ENCODE measurements around the gene SPTB.

SPTB gene

DNA sequence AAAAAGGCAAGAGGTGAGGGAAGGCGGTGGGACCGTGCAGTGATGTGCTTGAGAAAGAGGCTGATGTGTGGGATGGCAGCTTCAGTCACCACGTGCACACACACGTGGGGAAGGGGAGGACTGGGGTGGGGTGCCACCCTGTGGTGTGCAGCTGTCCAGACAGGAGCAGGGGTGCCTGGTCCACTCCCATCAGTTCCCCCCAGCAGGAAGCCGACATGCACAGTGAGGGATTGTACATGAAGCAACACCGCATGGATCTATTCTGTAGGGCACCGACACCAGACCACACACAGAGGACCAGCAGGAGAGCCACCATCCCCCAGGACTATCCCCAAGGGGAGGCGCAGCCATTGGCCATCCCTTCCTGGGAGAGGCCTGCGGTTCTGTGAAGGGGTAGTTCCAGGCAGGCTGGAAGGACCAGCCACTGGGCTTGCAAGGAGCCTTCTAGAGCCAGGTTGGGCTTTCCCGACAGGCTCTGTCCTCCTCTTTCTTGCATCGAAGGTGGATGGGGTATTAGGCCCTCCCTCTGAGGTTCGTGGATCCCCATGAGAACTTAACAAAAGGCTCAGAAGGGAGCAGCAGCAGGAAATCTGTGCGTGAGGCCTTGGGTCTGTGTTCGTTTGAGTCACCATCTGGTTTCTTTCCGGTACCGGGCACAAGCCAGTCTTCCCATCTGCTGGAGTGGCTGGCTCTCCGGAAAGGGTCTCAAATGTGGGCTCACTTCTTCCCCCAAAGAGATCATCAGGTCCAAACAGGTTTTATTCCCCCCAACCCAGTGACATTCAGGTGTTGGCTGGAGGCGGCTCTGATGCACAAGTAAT lies 115.7 kb downstream of the SPTB start (continued):
- TF ChIP-seq, protein P1, sequence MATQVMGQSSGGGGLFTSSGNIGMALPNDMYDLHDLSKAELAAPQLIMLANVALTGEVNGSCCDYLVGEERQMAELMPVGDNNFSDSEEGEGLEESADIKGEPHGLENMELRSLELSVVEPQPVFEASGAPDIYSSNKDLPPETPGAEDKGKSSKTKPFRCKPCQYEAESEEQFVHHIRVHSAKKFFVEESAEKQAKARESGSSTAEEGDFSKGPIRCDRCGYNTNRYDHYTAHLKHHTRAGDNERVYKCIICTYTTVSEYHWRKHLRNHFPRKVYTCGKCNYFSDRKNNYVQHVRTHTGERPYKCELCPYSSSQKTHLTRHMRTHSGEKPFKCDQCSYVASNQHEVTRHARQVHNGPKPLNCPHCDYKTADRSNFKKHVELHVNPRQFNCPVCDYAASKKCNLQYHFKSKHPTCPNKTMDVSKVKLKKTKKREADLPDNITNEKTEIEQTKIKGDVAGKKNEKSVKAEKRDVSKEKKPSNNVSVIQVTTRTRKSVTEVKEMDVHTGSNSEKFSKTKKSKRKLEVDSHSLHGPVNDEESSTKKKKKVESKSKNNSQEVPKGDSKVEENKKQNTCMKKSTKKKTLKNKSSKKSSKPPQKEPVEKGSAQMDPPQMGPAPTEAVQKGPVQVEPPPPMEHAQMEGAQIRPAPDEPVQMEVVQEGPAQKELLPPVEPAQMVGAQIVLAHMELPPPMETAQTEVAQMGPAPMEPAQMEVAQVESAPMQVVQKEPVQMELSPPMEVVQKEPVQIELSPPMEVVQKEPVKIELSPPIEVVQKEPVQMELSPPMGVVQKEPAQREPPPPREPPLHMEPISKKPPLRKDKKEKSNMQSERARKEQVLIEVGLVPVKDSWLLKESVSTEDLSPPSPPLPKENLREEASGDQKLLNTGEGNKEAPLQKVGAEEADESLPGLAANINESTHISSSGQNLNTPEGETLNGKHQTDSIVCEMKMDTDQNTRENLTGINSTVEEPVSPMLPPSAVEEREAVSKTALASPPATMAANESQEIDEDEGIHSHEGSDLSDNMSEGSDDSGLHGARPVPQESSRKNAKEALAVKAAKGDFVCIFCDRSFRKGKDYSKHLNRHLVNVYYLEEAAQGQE (tag by site-specific recombination; IDR thresholded peaks at IDR 0.05): no peak
- no peak for TF ChIP-seq ZNF501 (tag by site-specific recombination; IDR thresholded peaks at IDR 0.05)
- TF ChIP-seq, protein P2, sequence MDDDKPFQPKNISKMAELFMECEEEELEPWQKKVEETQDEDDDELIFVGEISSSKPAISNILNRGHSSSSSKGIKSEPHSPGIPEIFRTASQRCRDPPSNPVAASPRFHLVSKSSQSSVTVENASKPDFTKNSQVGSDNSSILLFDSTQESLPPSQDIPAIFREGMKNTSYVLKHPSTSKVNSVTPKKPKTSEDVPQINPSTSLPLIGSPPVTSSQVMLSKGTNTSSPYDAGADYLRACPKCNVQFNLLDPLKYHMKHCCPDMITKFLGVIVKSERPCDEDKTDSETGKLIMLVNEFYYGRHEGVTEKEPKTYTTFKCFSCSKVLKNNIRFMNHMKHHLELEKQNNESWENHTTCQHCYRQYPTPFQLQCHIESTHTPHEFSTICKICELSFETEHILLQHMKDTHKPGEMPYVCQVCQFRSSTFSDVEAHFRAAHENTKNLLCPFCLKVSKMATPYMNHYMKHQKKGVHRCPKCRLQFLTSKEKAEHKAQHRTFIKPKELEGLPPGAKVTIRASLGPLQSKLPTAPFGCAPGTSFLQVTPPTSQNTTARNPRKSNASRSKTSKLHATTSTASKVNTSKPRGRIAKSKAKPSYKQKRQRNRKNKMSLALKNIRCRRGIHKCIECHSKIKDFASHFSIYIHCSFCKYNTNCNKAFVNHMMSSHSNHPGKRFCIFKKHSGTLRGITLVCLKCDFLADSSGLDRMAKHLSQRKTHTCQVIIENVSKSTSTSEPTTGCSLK (tag by site-specific recombination; IDR thresholded peaks at IDR 0.05): no peak
- no peak for TF ChIP-seq OVOL3 (tag by site-specific recombination; IDR thresholded peaks at IDR 0.05)
- peak; percentile 96 for TF ChIP-seq ZIC2 (tag by site-specific recombination; IDR thresholded peaks at IDR 0.05)
- TF ChIP-seq ZNF350 (tag by site-specific recombination; IDR thresholded peaks at IDR 0.05): no peak
- TF ChIP-seq REPIN1 (tag by site-specific recombination; IDR thresholded peaks at IDR 0.05; ENCODE audit: low read depth): no peak
- TF ChIP-seq ZNF366 (tag by site-specific recombination; conservative IDR thresholded peaks at IDR 0.05): no peak
- TF ChIP-seq ZNF324 (tag by site-specific recombination; IDR thresholded peaks at IDR 0.05): no peak

DNA sequence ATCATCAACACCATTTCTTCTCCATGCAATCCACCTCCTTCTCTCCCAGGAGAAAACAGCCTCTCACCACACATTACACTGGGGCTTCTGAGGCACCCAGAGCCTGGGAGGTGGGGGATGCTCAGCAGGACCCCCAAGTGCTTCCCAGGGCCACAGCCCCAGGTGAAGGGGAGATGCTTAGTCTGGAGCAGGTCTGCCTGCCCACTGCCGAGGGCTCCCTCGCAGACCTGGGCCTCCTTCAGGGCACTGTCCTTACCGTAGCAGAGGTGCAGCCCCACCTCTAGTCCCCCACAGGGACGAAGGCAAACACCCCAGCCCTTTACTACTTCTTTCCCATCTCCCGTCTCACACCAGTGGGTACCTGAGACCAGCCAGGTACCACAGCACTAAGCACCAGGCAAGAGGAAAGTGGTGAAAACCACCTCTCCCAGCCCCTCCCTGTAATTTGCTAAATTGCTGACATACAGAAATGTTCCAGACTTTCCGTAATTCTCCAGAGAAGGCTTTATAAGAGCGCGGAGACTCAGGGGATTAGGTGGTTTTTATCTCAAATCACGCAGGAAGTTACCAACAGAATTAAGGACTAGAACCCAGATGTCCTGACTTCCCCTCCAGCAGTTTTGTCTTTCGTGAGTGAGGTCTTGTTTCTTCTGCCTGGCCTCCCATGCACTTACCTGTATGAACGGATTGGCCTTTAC lies 116.5 kb downstream of the SPTB start:
- H3K4me1 ChIP-seq (ENCODE audit: control insufficient read depth, insufficient read depth, low read length): peaks cover 26% of the 10 kb centered on the region
- H3K36me3 ChIP-seq (ENCODE audit: control insufficient read depth in 2 of 2, insufficient read depth in 1 of 2, low read length in 2 of 2): peaks cover 6% of the 10 kb centered on the region in 2 experiments; a peak in 2 of 3 replicates
- TF ChIP-seq SP3 (tag by site-specific recombination; IDR thresholded peaks at IDR 0.05) (no peak), KLF9 (tag by site-specific recombination; IDR thresholded peaks at IDR 0.05; ENCODE audit: low read depth) (no peak)
- no peaks in the 10 kb centered on the region for H3K9me3 ChIP-seq (ENCODE audit: control insufficient read depth, insufficient read depth, low read depth, low read length)
- POLR2A ChIA-PET: interaction anchor here (1.3 kb wide), 2 partner anchors 59 to 223 kb away, joined by 4 to 6 read pairs; partner anchors contain the start of genes HSPA2 and PLEKHG3
- no peak overlapping the region for H3K27ac ChIP-seq (ENCODE audit: extremely low read depth, low read depth, low read length)
- no peak overlapping the region for H3K4me3 ChIP-seq (ENCODE audit: low read depth, low read length)
- CTCF ChIA-PET: interaction anchor here (0.8 to 5.4 kb wide), 6 partner anchors 9 to 144 kb away, joined by 3 to 93 read pairs (median 6); no protein-coding TSS in a partner anchor

DNA sequence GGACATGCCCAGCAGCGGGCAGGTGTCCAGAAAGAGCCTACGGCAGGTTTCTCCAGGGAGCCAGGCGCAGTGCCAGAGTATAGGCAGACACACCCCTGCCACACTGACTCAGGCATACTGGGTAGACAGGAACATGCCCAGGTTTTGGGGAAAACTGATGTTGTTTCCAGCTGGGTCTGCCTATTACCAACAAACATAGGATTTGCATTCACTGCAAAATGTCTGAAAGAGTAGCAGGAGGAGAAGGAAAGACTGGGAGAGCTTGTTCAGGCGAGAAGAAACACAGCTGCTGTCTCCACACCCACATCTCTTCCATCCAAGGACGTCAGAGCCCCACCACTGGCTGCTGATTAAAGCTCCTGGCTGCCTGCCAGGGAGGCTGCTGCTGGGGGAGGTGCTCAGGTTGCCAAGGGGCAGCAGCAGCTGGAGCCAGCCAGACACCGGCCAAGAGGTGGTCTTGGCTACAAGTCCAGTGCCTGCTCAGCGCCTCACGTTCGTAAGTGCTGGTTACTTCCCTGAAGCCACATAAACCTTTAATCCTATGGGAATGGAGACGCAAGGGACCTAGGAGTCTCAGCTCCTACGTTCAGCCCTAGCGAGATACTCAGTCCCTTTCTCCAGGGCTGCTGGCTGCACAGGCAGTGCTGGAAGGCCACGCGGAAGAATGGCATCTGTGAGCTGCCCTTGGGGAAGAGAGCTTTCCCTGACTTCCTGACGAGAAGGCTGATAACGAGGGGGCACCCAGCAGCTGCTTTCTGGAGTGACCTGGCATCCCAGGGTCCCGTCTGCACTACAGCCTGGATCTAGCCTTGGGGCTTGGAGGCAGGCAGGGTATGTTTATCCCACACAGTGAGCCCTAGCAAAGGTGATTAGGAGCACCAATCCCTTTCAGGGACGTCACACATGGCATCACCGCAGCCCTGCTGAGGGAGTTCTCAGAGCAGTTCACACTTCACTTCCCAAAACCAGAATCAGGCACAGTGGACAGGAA lies 117.4 kb downstream of the SPTB start:
- Histone ChIP-seq H3K36me3 (ENCODE audit: control insufficient read depth in 2 of 2, insufficient read depth in 1 of 2, low read length in 2 of 2) (peaks cover 6% of the 10 kb centered on the region in 2 experiments; a peak in 2 of 3 replicates), H3K4me3 (ENCODE audit: low read depth, low read length) (peak overlapping the region; percentile 10), H3K27ac (ENCODE audit: extremely low read depth, low read depth, low read length) (no peak overlapping the region; the same call in 1 of the 2 replicates), H3K4me1 (ENCODE audit: control insufficient read depth, insufficient read depth, low read length) (peaks cover 31% of the 10 kb centered on the region), H3K9me3 (ENCODE audit: control insufficient read depth, insufficient read depth, low read depth, low read length) (no peaks in the 10 kb centered on the region)
- ChIA-PET POLR2A (interaction anchor here (0.5 to 1.3 kb wide), 8 partner anchors 46 to 884 kb away, joined by 3 to 6 read pairs (median 4); partner anchors contain the start of genes HSPA2, PLEKHG3 and ZBTB1), CTCF (interaction anchor here (0.6 to 5.4 kb wide), 17 partner anchors 10 to 383 kb away, joined by 3 to 93 read pairs (median 4); no protein-coding TSS in a partner anchor)
- TF ChIP-seq, protein P3, sequence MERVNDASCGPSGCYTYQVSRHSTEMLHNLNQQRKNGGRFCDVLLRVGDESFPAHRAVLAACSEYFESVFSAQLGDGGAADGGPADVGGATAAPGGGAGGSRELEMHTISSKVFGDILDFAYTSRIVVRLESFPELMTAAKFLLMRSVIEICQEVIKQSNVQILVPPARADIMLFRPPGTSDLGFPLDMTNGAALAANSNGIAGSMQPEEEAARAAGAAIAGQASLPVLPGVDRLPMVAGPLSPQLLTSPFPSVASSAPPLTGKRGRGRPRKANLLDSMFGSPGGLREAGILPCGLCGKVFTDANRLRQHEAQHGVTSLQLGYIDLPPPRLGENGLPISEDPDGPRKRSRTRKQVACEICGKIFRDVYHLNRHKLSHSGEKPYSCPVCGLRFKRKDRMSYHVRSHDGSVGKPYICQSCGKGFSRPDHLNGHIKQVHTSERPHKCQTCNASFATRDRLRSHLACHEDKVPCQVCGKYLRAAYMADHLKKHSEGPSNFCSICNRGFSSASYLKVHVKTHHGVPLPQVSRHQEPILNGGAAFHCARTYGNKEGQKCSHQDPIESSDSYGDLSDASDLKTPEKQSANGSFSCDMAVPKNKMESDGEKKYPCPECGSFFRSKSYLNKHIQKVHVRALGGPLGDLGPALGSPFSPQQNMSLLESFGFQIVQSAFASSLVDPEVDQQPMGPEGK (tag by site-specific recombination; IDR thresholded peaks at IDR 0.05): peak; percentile 75
- TF ChIP-seq OSR2 (tag by site-specific recombination; IDR thresholded peaks at IDR 0.05): peak; percentile 47
- TF ChIP-seq EGR2 (tag by site-specific recombination; IDR thresholded peaks at IDR 0.05; ENCODE audit: low read depth): peak; percentile 41; the same call in 1 of the 2 replicates
- TF ChIP-seq ZNF394 (tag by site-specific recombination; IDR thresholded peaks at IDR 0.05; ENCODE audit: borderline replicate concordance): peak; percentile 49; the same call in 1 of the 2 replicates
- TF ChIP-seq, protein P4, sequence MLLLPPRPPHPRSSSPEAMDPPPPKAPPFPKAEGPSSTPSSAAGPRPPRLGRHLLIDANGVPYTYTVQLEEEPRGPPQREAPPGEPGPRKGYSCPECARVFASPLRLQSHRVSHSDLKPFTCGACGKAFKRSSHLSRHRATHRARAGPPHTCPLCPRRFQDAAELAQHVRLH (tag by site-specific recombination; IDR thresholded peaks at IDR 0.05): no peak
- TF ChIP-seq ZNF248 (tag by site-specific recombination; IDR thresholded peaks at IDR 0.05): no peak

Data from HEK293 (cell line).